ENCODE data around the gene HCAR2.

- TF ChIP-seq CTCF (conservative IDR thresholded peaks at IDR 0.05; ENCODE audit: low read depth, low read length) (no peak), RAD21 (IDR thresholded peaks at IDR 0.05; ENCODE audit: low read length) (no peak), MAZ (IDR thresholded peaks at IDR 0.05; ENCODE audit: borderline replicate concordance, low read depth, low read length) (no peak), BHLHE40 (IDR thresholded peaks at IDR 0.05; ENCODE audit: low read depth, low read length) (no peak), POLR2A (IDR thresholded peaks at IDR 0.05; ENCODE audit: low read depth, low read length) (no peak), ELK1 (IDR thresholded peaks at IDR 0.05; ENCODE audit: borderline replicate concordance, low read depth, low read length) (no peak), MXI1 (IDR thresholded peaks at IDR 0.05; ENCODE audit: borderline replicate concordance, low read depth, low read length) (no peak), RFX5 (IDR thresholded peaks at IDR 0.05; ENCODE audit: low read depth, low read length) (no peak)
Measured at GRCh38 chr12:122743895-122744525, 40.9 kb upstream of the HCAR2 start.
